DND-41 (cell line): ENCODE data around the gene EPC1.

Experiments
- EZH2 ChIP-seq: IDR thresholded peaks from 3 replicates; pipeline ENCODE4 v1.6.1; 2012; ENCODE audit warnings: borderline replicate concordance, low read depth, mild to moderate bottlenecking, moderate library complexity, low read length, inconsistent platforms; ENCODE audit not compliant: severe bottlenecking
- TF ChIP-seq, protein P1 (sequence below): IDR thresholded peaks from 2 replicates; pipeline ENCODE4 v1.5.1; 2012; ENCODE audit warnings: borderline replicate concordance, low read length, moderate library complexity, mild to moderate bottlenecking; ENCODE audit not compliant: poor library complexity, severe bottlenecking; ENCODE audit errors: extremely low read depth

DNA sequence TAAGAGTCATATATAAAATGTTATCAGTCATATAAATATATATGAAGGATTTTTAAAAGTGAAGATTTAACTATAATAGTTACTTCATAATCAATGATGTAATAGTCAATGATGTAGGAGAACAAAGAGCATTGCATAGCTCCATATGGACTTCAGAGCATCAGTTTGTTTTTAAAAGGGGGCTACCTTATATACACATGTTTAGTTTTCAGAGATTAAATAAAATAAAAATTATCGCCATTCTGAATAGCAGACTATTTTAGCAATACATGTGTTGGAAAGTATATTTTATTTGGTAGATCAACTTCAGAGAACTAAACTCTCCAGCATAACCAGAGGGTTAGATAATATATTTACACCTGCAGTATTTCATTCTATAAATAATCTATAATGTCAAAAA, 29.1 kb upstream of the EPC1 start:
- TF ChIP-seq, protein P1, sequence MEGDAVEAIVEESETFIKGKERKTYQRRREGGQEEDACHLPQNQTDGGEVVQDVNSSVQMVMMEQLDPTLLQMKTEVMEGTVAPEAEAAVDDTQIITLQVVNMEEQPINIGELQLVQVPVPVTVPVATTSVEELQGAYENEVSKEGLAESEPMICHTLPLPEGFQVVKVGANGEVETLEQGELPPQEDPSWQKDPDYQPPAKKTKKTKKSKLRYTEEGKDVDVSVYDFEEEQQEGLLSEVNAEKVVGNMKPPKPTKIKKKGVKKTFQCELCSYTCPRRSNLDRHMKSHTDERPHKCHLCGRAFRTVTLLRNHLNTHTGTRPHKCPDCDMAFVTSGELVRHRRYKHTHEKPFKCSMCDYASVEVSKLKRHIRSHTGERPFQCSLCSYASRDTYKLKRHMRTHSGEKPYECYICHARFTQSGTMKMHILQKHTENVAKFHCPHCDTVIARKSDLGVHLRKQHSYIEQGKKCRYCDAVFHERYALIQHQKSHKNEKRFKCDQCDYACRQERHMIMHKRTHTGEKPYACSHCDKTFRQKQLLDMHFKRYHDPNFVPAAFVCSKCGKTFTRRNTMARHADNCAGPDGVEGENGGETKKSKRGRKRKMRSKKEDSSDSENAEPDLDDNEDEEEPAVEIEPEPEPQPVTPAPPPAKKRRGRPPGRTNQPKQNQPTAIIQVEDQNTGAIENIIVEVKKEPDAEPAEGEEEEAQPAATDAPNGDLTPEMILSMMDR = no peak
- TF ChIP-seq EZH2 = no peak
